Heart left ventricle (tissue), 16 donors: ENCODE measurements around the gene TSPAN32. TPM values are rescaled to one million over a fixed set of nuclear protein-coding genes. Genes with fewer than 3 reads are reported as not detected.
"Not testable (repeated sequence)": the region's sequence is repeated elsewhere in the genome, so short reads cannot be mapped to it uniquely, and the experiment has no call there.

Experiments
- ATAC-seq, 4 donors: fragments of 200-7000 bp; cut with Tn5 transposase; one replicate each; pipeline ENCODE4 v1.9.1; 2020 to 2022; ENCODE audit warnings: moderate library complexity in 4 of 4, mild to moderate bottlenecking in 3 of 4, moderate number of reproducible peaks in 1 of 4
- DNase-seq, 5 donors: peaks; one replicate each; pipeline ENCODE4 v3.0.0-alpha.2; 2020
- H3K27ac ChIP-seq, 12 donors: fragments of 200-600 bp; sonication (generic) in 4 of 12; one replicate each; pipeline versions ENCODE4 v1.5.0 to v1.8.0; 2016 to 2022; ENCODE audit warnings: mild to moderate bottlenecking in 2 of 12
- H3K27me3 ChIP-seq, 9 donors: fragments of 200-600 bp; sonication (generic) in 2 of 9; one replicate each; pipeline versions ENCODE4 v1.5.1 to v1.8.0; 2016 to 2022; ENCODE audit warnings: mild to moderate bottlenecking in 3 of 9
- H3K36me3 ChIP-seq, 9 donors: fragments of 200-600 bp; sonication (generic) in 2 of 9; one replicate each; pipeline versions ENCODE4 v1.5.0 to v1.8.0; 2018 to 2022; ENCODE audit warnings: mild to moderate bottlenecking in 2 of 9
- H3K4me1 ChIP-seq, 12 donors: fragments of 200-600 bp; sonication (generic) in 4 of 12; one replicate each; pipeline versions ENCODE4 v1.5.0 to v1.8.0; 2016 to 2022; ENCODE audit warnings: mild to moderate bottlenecking in 3 of 12
- H3K4me3 ChIP-seq, 12 donors: fragments of 200-600 bp; sonication (generic) in 4 of 12; one replicate each; pipeline versions ENCODE4 v1.5.0 to v1.8.0; 2017 to 2022; ENCODE audit warnings: mild to moderate bottlenecking in 9 of 12, moderate library complexity in 4 of 12
- H3K9me3 ChIP-seq, 12 donors: fragments of 200-600 bp; sonication (generic) in 4 of 12; one replicate each; pipeline versions ENCODE4 v1.5.0 to v1.8.0; 2016 to 2022; ENCODE audit warnings: mild to moderate bottlenecking in 1 of 12
- CTCF ChIP-seq, 12 donors: fragments of 200-600 bp; sonication (generic) in 4 of 12; IDR thresholded peaks; one replicate each; pipeline versions ENCODE4 v1.5.0 to v1.8.0; 2018 to 2022; ENCODE audit warnings: antibody characterized with exemption in 12 of 12, mild to moderate bottlenecking in 5 of 12
- POLR2A ChIP-seq, 2 donors: fragments of 450-650 bp; IDR thresholded peaks; one replicate each; pipeline ENCODE4 v1.6.1; 2017; ENCODE audit warnings: antibody characterized with exemption in 2 of 2, mild to moderate bottlenecking in 2 of 2, moderate library complexity in 2 of 2
- WGBS, 4 donors: extraction: QIAGEN DNeasy Blood & Tissue Kit in 2 of 4; methylation state at CpG; one replicate each; pipeline versions ENCODE4 v1.1.5 to v1.1.7; 2013 to 2018; 5-methylcytosine and 5-hydroxymethylcytosine counted together
- intact Hi-C, 10 donors: fragments of 100-400 bp; cut with DNase I; formaldehyde crosslinking; loops; one replicate each; pipeline versions ENCODE4 v1.11.1 to v1.14.2; 2022
- polyA plus RNA-seq, 2 donors: library from polyadenylated mRNA; stranded (reverse); fragments of 200-250 nt; gene quantifications; one replicate each; pipeline ENCODE4 v1.2.3, GENCODE V29; 2013
- total RNA-seq, 9 donors: library from RNA; depleted of rRNA in 2 of 9; stranded (reverse); fragments of >200 nt in 2 of 9; fragmentation: NEBNext Ultra II Directional in 3 of 9; extraction: Animal tissue kit (Norgen Biotek cat#: 25700) in 3 of 9; gene quantifications; one replicate each; pipeline versions ENCODE4 v1.1.0 to v1.2.4, GENCODE V29; 2016 to 2023
- donor health status: ischemic (EF 13 %, LVEDD 7.1; RV severe dilation, severe dysfunction).
- donor health status: healthy with polysubstance abuse.
- donor health status: DM: no; HTN: yes; CAD: no.
- donor health status: DM: no; HTN: no; CAD: no.
- donor health status: ischemic (EF 25% LVEDD 6.9; RV normal size, moderate dysfunction).
- donor health status: ischemic (EF 25% LVEDD 5.7; RV mildly dilated, moderate dysfunction).
- donor health status: healthy.
- donor health status: DM: yes; HTN: yes; CAD: no.
- donor health status: ischemic (EF 35%, LVEDD 5.7; RV mildly dilated, moderate dysfunction).
- donor health status: nonischemic (EF 11% LVEDD 7.7; RV severe dilation, severe dysfunction).
- donor health status: DM: yes; HTN: yes; CAD: no.
- donor health status: PGD.
- donor health status: ischemic (EF 29% LVEDD 5.4; RV normal size, mild dysfunction).
- donor health status: nonischemic (EF 23%, LVEDD 6.1; RV moderate dilation, normal function).

Gene TSPAN32
- total and polyA plus RNA-seq, 11 donors, result 3.5 to 29.5 (median 18.0) TPM

- Histone ChIP-seq H3K9me3 (peaks cover 0 to 3% (median 0%) of the 10 kb centered on the region in 12 donors), H3K4me1 (peaks cover 0 to 10% (median 0%) of the 10 kb centered on the region in 12 donors)
These were observed 28.9 kb downstream of the TSPAN32 start for GRCh38 chr11:2330696-2331095.

GRCh38 chr11:2331404-2331803 lies 29.6 kb downstream of the TSPAN32 start:
- no peak for ATAC-seq
- DNase-seq, result no peak
- intact Hi-C loops, result no loop called here
- Histone ChIP-seq H3K27me3 (no peaks in the 10 kb centered on the region), H3K27ac (no peak overlapping the region), H3K4me1 (peaks cover 0 to 6% (median 0%) of the 10 kb centered on the region in 12 donors), H3K9me3 (peaks cover 0 to 3% (median 0%) of the 10 kb centered on the region in 12 donors), H3K4me3 (no peak overlapping the region), H3K36me3 (no peaks in the 10 kb centered on the region)
- 80 to 99% (median 95%) methylated on average over 5 of the region's 5 CpGs for WGBS, 4 donors
- TF ChIP-seq POLR2A (IDR thresholded peaks at IDR 0.05), result no peak
- no peak for TF ChIP-seq CTCF (IDR thresholded peaks at IDR 0.05)

More at GRCh38 chr11:2330696-2331095, 28.9 kb downstream of the TSPAN32 start:
- no peak overlapping the region for H3K27ac ChIP-seq
- WGBS, 4 donors, result 81 to 95% (median 94%) methylated on average over 6 of the region's 6 CpGs
- H3K4me3 ChIP-seq, result no peak overlapping the region
- intact Hi-C loops, result no loop called here
- H3K36me3 ChIP-seq, result no peaks in the 10 kb centered on the region
- ATAC-seq, result no peak
- no peak for TF ChIP-seq CTCF (IDR thresholded peaks at IDR 0.05)
- TF ChIP-seq POLR2A (IDR thresholded peaks at IDR 0.05), result no peak
- no peak for DNase-seq
- H3K27me3 ChIP-seq, result no peaks in the 10 kb centered on the region

DNA sequence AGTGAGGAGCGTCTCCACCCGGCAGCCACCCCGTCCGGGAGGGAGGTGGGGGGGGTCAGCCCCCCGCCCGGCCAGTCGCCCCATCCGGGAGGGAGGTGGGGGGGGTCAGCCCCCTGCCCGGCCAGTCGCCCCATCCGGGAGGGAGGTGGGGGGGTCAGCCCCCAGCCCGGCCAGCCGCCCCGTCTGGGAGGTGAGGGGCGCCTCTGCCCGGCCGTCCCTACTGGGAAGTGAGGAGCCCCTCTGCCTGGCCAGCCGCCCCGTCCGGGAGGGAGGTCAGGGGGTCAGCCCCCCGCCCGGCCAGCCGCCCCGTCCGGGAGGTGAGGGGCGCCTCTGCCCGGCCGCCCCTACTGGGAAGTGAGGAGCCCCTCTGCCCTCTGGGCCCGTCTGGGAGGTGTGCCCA lies 30.8 kb downstream of the TSPAN32 start:
- H3K4me1 ChIP-seq, H3K27me3 ChIP-seq, H3K4me3 ChIP-seq, ATAC-seq, intact Hi-C loops, DNase-seq, H3K9me3 ChIP-seq, H3K27ac ChIP-seq, H3K36me3 ChIP-seq: not testable (repeated sequence)
- 71 to 96% (median 93%) methylated on average over 1 to 29 of the region's 29 CpGs for WGBS, 4 donors

GRCh38 chr11:2333486-2334205 lies 31.8 kb downstream of the TSPAN32 start:
- H3K9me3 ChIP-seq, H3K36me3 ChIP-seq, ATAC-seq, H3K4me1 ChIP-seq, intact Hi-C loops, H3K27me3 ChIP-seq, H3K27ac ChIP-seq, H3K4me3 ChIP-seq, DNase-seq: not testable (repeated sequence)
- WGBS, 4 donors, result 83 to 95% (median 92%) methylated on average over 2 of the region's 4 CpGs; no CpG with 5 or more reads in 1 of the 4 donors

- ATAC-seq, H3K27ac ChIP-seq, H3K9me3 ChIP-seq, H3K36me3 ChIP-seq, intact Hi-C loops, H3K27me3 ChIP-seq, H3K4me1 ChIP-seq, H3K4me3 ChIP-seq, DNase-seq: not testable (repeated sequence)
- WGBS, 4 donors, result 94 to 96% (median 96%) methylated on average over 18 of the region's 18 CpGs
These were observed 33.5 kb downstream of the TSPAN32 start for GRCh38 chr11:2335286-2335685.

DNA sequence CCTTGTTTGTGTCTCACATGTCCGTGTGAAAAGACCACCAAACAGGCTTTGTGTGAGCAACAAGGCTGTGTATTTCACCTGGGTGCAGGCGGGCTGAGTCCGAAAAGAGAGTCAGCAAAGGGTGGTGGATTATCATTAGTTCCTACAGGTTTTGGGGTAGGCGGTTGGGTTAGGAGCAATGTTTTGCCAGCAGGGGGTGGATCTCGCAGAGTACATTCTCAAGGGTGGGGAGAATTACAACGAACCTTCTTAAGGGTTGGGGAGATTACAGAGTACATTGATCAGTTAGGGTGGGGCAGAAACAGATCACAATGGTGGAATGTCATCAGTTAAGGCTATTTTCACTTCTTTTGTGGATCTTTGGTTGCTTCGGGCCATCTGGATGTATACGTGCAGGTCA lies 36.9 kb downstream of the TSPAN32 start:
- H3K36me3 ChIP-seq, H3K27ac ChIP-seq, intact Hi-C loops, H3K27me3 ChIP-seq, ATAC-seq, H3K4me1 ChIP-seq, DNase-seq, H3K9me3 ChIP-seq, H3K4me3 ChIP-seq: not testable (repeated sequence)
- 83 to 91% (median 84%) methylated on average over 8 of the region's 8 CpGs for WGBS, 4 donors
